Tibial artery (tissue), 4 donors: ENCODE results near the gene PTPN7.
"Not testable (repeated sequence)": the region's sequence is repeated elsewhere in the genome, so short reads cannot be mapped to it uniquely, and the experiment has no call there.

ENCODE experiments used
- DNase-seq, 2 donors: peaks; one replicate each; pipeline ENCODE4 v3.0.0-alpha.2; 2019
- H3K27ac ChIP-seq, 2 donors: fragments of 200-600 bp; sonication (generic) in 1 of 2; 1 replicate in 1 of 2; 2 replicates in 1 of 2; pipeline ENCODE4 v1.5.1; 2018 to 2019; ENCODE audit warnings: mild to moderate bottlenecking in 1 of 2
- H3K27me3 ChIP-seq, 2 donors: fragments of 200-600 bp; sonication (generic) in 1 of 2; one replicate each; pipeline versions ENCODE4 v1.5.1 to v1.6.0; 2016 to 2019
- H3K36me3 ChIP-seq, 3 donors: fragments of 200-600 bp; sonication (generic) in 2 of 3; one replicate each; pipeline ENCODE4 v1.5.1; 2016 to 2019; ENCODE audit warnings: mild to moderate bottlenecking in 2 of 3
- H3K4me1 ChIP-seq, 4 donors: fragments of 200-600 bp; sonication (generic) in 2 of 4; 1 replicate in 3 of 4; 2 replicates in 1 of 4; pipeline ENCODE4 v1.5.1; 2016 to 2019
- H3K4me3 ChIP-seq, 2 donors: fragments of 200-600 bp; sonication (generic) in 1 of 2; 1 replicate in 1 of 2; 2 replicates in 1 of 2; pipeline ENCODE4 v1.5.1; 2018 to 2019; ENCODE audit warnings: mild to moderate bottlenecking in 2 of 2
- H3K9me3 ChIP-seq, 3 donors: fragments of 200-600 bp; sonication (generic) in 1 of 3; one replicate each; pipeline ENCODE4 v1.5.1; 2016 to 2019
- intact Hi-C: fragments of 100-400 bp; cut with DNase I; formaldehyde crosslinking; loops from one replicate; pipeline ENCODE4 v1.15.0; 2023; ENCODE audit warnings: low total_unique reads
- TF ChIP-seq, protein P1 (sequence below), 2 experiments: fragments of 200-600 bp in 1 of 2; fragments of 450-650 bp in 1 of 2; IDR thresholded peaks; one replicate each; pipeline ENCODE4 v1.5.1; 2017 to 2019; ENCODE audit warnings: antibody characterized with exemption in 2 of 2, mild to moderate bottlenecking in 1 of 2, moderate library complexity in 1 of 2

The PTPN7 gene

DNA sequence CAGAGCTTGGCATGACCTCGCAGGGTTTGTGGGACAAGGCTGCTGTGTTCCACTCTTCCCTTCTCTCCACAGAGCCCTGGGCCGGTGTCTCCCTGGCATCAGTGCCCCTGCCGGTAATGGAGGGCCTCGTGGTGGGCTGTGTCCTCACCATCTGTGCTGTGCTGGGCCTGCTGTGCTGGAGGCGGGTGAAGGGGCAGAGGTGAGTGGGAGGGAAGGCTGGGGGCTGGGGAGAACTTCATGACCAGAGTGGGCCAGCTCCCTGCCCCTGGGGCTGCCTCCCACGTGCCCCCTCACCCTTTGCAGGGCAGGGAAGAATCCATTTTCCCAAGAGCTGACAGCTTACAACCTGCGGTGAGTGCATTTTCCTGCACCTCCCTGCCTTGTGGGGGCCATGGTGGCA lies 21.2 kb upstream of the PTPN7 start:
- intact Hi-C loops = loop anchor here (10.0 kb wide), 1 partner anchor 533 kb away; the partner anchor contains the start of gene SYT2
- DNase-seq = no peak
- TF ChIP-seq, protein P1, sequence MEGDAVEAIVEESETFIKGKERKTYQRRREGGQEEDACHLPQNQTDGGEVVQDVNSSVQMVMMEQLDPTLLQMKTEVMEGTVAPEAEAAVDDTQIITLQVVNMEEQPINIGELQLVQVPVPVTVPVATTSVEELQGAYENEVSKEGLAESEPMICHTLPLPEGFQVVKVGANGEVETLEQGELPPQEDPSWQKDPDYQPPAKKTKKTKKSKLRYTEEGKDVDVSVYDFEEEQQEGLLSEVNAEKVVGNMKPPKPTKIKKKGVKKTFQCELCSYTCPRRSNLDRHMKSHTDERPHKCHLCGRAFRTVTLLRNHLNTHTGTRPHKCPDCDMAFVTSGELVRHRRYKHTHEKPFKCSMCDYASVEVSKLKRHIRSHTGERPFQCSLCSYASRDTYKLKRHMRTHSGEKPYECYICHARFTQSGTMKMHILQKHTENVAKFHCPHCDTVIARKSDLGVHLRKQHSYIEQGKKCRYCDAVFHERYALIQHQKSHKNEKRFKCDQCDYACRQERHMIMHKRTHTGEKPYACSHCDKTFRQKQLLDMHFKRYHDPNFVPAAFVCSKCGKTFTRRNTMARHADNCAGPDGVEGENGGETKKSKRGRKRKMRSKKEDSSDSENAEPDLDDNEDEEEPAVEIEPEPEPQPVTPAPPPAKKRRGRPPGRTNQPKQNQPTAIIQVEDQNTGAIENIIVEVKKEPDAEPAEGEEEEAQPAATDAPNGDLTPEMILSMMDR (IDR thresholded peaks at IDR 0.05) = no peak
- Histone ChIP-seq H3K27me3 (peaks cover 0 to 39% of the 10 kb centered on the region in 2 donors), H3K4me1 (peaks cover 0 to 11% (median 8%) of the 10 kb centered on the region in 4 donors), H3K4me3 (no peak overlapping the region), H3K27ac (no peak overlapping the region), H3K36me3 (no peaks in the 10 kb centered on the region), H3K9me3 (no peaks in the 10 kb centered on the region)

- Histone ChIP-seq H3K4me1 (peaks cover 0 to 11% (median 8%) of the 10 kb centered on the region in 4 donors), H3K27me3 (peaks cover 0 to 39% of the 10 kb centered on the region in 2 donors)
- not testable (repeated sequence) for H3K27ac ChIP-seq, H3K9me3 ChIP-seq, DNase-seq, H3K36me3 ChIP-seq, H3K4me3 ChIP-seq
- intact Hi-C loops = loop anchor here (10.0 kb wide), 1 partner anchor 534 kb away; the partner anchor contains the start of gene SYT2
Measured at GRCh38 chr1:202180751-202181139, 20.3 kb upstream of the PTPN7 start.

- Histone ChIP-seq H3K27ac (no peak overlapping the region), H3K27me3 (peaks cover 0 to 39% of the 10 kb centered on the region in 2 donors), H3K36me3 (no peaks in the 10 kb centered on the region), H3K4me3 (no peak overlapping the region), H3K4me1 (peaks cover 0 to 8% (median 7%) of the 10 kb centered on the region in 4 donors), H3K9me3 (no peaks in the 10 kb centered on the region)
- TF ChIP-seq, protein P1 (IDR thresholded peaks at IDR 0.05) = no peak
- no peak for DNase-seq
- intact Hi-C loops = loop anchor here (10.0 kb wide), 1 partner anchor 535 kb away; the partner anchor contains the start of gene SYT2
Measured at GRCh38 chr1:202179828-202180750, 19.7 kb upstream of the PTPN7 start.

- Histone ChIP-seq H3K4me1 (no peaks in the 10 kb centered on the region), H3K4me3 (no peak overlapping the region), H3K27me3 (peaks cover 0 to 23% of the 10 kb centered on the region in 2 donors), H3K27ac (no peak overlapping the region), H3K9me3 (no peaks in the 10 kb centered on the region), H3K36me3 (no peaks in the 10 kb centered on the region)
- intact Hi-C loops = no loop called here
- TF ChIP-seq, protein P1 (IDR thresholded peaks at IDR 0.05) = no peak
- DNase-seq = no peak
Measured at GRCh38 chr1:202176949-202177927, 16.8 kb upstream of the PTPN7 start.

DNA sequence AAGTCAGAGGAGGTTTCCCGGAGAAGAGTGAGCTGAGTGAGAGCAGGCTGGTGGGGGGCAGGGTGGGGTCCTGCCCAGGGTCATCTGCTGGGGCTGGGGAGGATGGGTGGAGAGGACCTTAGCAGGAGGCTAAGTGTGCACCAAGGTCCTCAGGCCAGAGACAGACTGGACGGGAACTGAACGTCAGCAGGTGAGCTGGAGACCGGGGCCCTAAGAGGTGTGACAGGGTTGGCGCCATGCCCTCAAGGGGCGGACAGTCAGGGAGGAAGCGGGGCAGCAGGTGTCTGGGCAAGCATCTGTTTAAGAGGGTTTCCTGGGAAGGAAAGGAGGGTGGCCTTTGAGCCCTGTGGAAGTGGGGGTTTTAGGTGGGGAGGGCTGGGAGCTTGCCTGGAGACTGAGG lies 13.6 kb upstream of the PTPN7 start:
- no peaks in the 10 kb centered on the region for H3K4me1 ChIP-seq
- H3K4me3 ChIP-seq = no peak overlapping the region
- no peak overlapping the region for H3K27ac ChIP-seq
- TF ChIP-seq, protein P1 (IDR thresholded peaks at IDR 0.05) = no peak
- DNase-seq = no peak
- intact Hi-C loops = no loop called here
- peaks cover 0 to 8% of the 10 kb centered on the region in 2 donors for H3K27me3 ChIP-seq
- H3K9me3 ChIP-seq = no peaks in the 10 kb centered on the region
- no peaks in the 10 kb centered on the region for H3K36me3 ChIP-seq
